HG02610 (cell line): ENCODE results near the gene MAFG.
"Not testable (repeated sequence)": the region's sequence is repeated elsewhere in the genome, so short reads cannot be mapped to it uniquely, and the experiment has no call there.

Experiments used
- ATAC-seq: cut with Tn5 transposase; IDR thresholded peaks from one replicate; pipeline ENCODE4 v1.9.1; 2021; ENCODE audit warnings: mild to moderate bottlenecking, moderate library complexity; ENCODE audit not compliant: unreplicated experiment

Gene MAFG

GRCh38 chr17:81958633-81959342, 31.3 kb upstream of the MAFG start:
- no peak for ATAC-seq

- ATAC-seq: no peak
These were observed 30.3 kb upstream of the MAFG start for GRCh38 chr17:81957691-81958432.

- ATAC-seq: no peak
These were observed 29.4 kb upstream of the MAFG start for GRCh38 chr17:81956607-81957589.

- ATAC-seq: no peak
These were observed 28.4 kb upstream of the MAFG start for GRCh38 chr17:81955756-81956544.

- no peak for ATAC-seq
These were observed 27.6 kb upstream of the MAFG start for GRCh38 chr17:81955058-81955681.

- no peak for ATAC-seq
These were observed 26.9 kb upstream of the MAFG start for GRCh38 chr17:81954131-81955057.

GRCh38 chr17:81953443-81953842, 25.9 kb upstream of the MAFG start:
- ATAC-seq: not testable (repeated sequence)

- ATAC-seq: no peak
These were observed 25.3 kb upstream of the MAFG start for GRCh38 chr17:81952792-81953228.

GRCh38 chr17:81951785-81952684, 24.5 kb upstream of the MAFG start:
- ATAC-seq: no peak

GRCh38 chr17:81950501-81950900, 23.0 kb upstream of the MAFG start:
- ATAC-seq: no peak

GRCh38 chr17:81948635-81949378, 21.3 kb upstream of the MAFG start:
- no peak for ATAC-seq

GRCh38 chr17:81947189-81947588, 19.7 kb upstream of the MAFG start, which contains the start of gene MYADML2:
TSS of gene MYADML2 (minus strand) at chr17:81947233. CDS start at chr17:81941741, 5,492 bp downstream.
- no peak for ATAC-seq

GRCh38 chr17:81944858-81945257, 17.3 kb upstream of the MAFG start:
- no peak for ATAC-seq

- no peak for ATAC-seq
These were observed 14.6 kb upstream of the MAFG start for GRCh38 chr17:81942167-81942553.

- no peak for ATAC-seq
These were observed 14.1 kb upstream of the MAFG start for GRCh38 chr17:81941484-81942166.
